MM.1S (cell line): Measurements from ENCODE around the gene EFHB.
"Not testable (repeated sequence)": the region's sequence is repeated elsewhere in the genome, so short reads cannot be mapped to it uniquely, and the experiment has no call there.

Experiments
- DNase-seq: peaks from one replicate; pipeline ENCODE4 v3.0.0-alpha.2; 2015
- H2AFZ ChIP-seq: fragments of 300-600 bp; sonication (generic); 2 replicates; pipeline ENCODE4 v1.6.0; 2016; ENCODE audit warnings: antibody characterized with exemption, low read length
- H3F3A ChIP-seq: fragments of 300-600 bp; sonication (generic); 2 replicates; pipeline ENCODE4 v1.6.1; 2016; ENCODE audit warnings: mild to moderate bottlenecking, antibody characterized with exemption, low read length, moderate library complexity, mixed read lengths; ENCODE audit not compliant: insufficient read depth
- H3K27ac ChIP-seq: fragments of 300-600 bp; sonication (generic); 2 replicates; pipeline ENCODE4 v1.5.1; 2016; ENCODE audit warnings: mild to moderate bottlenecking, low read length
- H3K27me3 ChIP-seq: fragments of 300-600 bp; sonication (generic); replicated peaks from 2 replicates; pipeline ENCODE4 v1.6.0; 2016; ENCODE audit warnings: low read length; ENCODE audit not compliant: insufficient read depth
- H3K36me3 ChIP-seq: fragments of 300-600 bp; sonication (generic); replicated peaks from 2 replicates; pipeline ENCODE4 v1.6.1; 2016; ENCODE audit warnings: mild to moderate bottlenecking, low read length, mixed read lengths; ENCODE audit not compliant: insufficient read depth
- H3K4me1 ChIP-seq: fragments of 300-600 bp; sonication (generic); 2 replicates; pipeline ENCODE4 v1.6.1; 2016; ENCODE audit warnings: low read length, mixed read lengths
- H3K4me2 ChIP-seq: fragments of 300-600 bp; sonication (generic); 2 replicates; pipeline ENCODE4 v1.6.0; 2016; ENCODE audit warnings: low read depth, low read length
- H3K4me3 ChIP-seq: fragments of 300-600 bp; sonication (generic); 2 replicates; pipeline ENCODE4 v1.5.1; 2016; ENCODE audit warnings: low read length, mixed read lengths
- H3K79me2 ChIP-seq: fragments of 300-600 bp; sonication (generic); 2 replicates; pipeline ENCODE4 v1.6.1; 2016; ENCODE audit warnings: mixed run types, low read length, mixed read lengths
- H3K9ac ChIP-seq: fragments of 300-600 bp; sonication (generic); 2 replicates; pipeline ENCODE4 v1.6.1; 2016; ENCODE audit warnings: low read length, mixed read lengths
- H3K9me2 ChIP-seq: fragments of 300-600 bp; sonication (generic); replicated peaks from 2 replicates; pipeline ENCODE4 v1.6.1; 2016; ENCODE audit warnings: mild to moderate bottlenecking, low read length, mixed read lengths; ENCODE audit not compliant: insufficient read depth
- H3K9me3 ChIP-seq: fragments of 300-600 bp; sonication (generic); replicated peaks from 2 replicates; pipeline ENCODE4 v1.6.1; 2016; ENCODE audit warnings: mild to moderate bottlenecking, low read length, mixed read lengths; ENCODE audit not compliant: insufficient read depth
- H4K20me1 ChIP-seq: fragments of 300-600 bp; sonication (generic); 2 replicates; pipeline ENCODE4 v1.6.1; 2016; ENCODE audit warnings: mild to moderate bottlenecking, low read length, moderate library complexity, mixed read lengths; ENCODE audit not compliant: insufficient read depth
- EZH2 ChIP-seq: fragments of 300-600 bp; sonication (generic); optimal IDR thresholded peaks from 2 replicates; pipeline ENCODE3; 2017; ENCODE audit warnings: low read depth, mild to moderate bottlenecking, antibody characterized with exemption, low read length, mixed read lengths
- EZH2phosphoT487 ChIP-seq: fragments of 300-600 bp; sonication (generic); IDR thresholded peaks from 2 replicates; pipeline ENCODE4 v1.6.1; 2018; ENCODE audit warnings: antibody characterized with exemption, low read length
- TF ChIP-seq, protein P1 (sequence below): fragments of 300-600 bp; sonication (generic); IDR thresholded peaks from 2 replicates; pipeline ENCODE4 v1.5.1; 2016; ENCODE audit warnings: antibody characterized with exemption, low read length, mixed read lengths

EFHB gene

DNA sequence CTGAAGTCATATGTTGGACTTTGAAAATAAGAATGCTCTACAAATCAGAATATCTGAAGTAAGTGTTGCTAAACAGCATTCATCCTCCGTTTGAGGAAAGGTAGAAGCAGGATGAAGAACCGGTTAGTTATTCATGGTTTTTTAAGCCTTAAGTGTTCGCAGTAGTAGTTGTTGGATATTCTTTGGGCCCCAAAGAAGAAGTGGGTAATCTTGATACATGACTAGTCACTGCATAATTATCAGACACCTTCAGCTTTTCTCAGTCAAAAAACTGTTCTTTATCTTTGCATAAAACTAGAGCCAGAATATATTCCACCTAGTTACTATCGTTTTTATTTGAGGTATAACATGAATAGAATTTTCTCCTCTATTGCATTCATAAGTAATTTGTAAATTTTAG lies 26.7 kb upstream of the EFHB start:
- H3K27me3 ChIP-seq, result no peaks in the 10 kb centered on the region
- H3K9ac ChIP-seq, result no peak overlapping the region
- H3F3A ChIP-seq, result no peaks in the 10 kb centered on the region
- H3K79me2 ChIP-seq, result peaks cover 96% of the 10 kb centered on the region
- H2AFZ ChIP-seq, result no peak overlapping the region
- H3K4me1 ChIP-seq, result no peaks in the 10 kb centered on the region
- 0 out of 2 replicates have a peak, but pooled peaks cover 3% of the 10 kb centered on the region for H4K20me1 ChIP-seq
- 0 out of 2 replicates have a peak, but pooled peaks cover 4% of the 10 kb centered on the region for H3K36me3 ChIP-seq
- no peak overlapping the region for H3K4me3 ChIP-seq
- no peak overlapping the region for H3K27ac ChIP-seq
- DNase-seq, result no peak
- H3K9me3 ChIP-seq, result no peaks in the 10 kb centered on the region
- H3K9me2 ChIP-seq, result no peaks in the 10 kb centered on the region
- H3K4me2 ChIP-seq, result no peak overlapping the region
- TF ChIP-seq, protein P1, sequence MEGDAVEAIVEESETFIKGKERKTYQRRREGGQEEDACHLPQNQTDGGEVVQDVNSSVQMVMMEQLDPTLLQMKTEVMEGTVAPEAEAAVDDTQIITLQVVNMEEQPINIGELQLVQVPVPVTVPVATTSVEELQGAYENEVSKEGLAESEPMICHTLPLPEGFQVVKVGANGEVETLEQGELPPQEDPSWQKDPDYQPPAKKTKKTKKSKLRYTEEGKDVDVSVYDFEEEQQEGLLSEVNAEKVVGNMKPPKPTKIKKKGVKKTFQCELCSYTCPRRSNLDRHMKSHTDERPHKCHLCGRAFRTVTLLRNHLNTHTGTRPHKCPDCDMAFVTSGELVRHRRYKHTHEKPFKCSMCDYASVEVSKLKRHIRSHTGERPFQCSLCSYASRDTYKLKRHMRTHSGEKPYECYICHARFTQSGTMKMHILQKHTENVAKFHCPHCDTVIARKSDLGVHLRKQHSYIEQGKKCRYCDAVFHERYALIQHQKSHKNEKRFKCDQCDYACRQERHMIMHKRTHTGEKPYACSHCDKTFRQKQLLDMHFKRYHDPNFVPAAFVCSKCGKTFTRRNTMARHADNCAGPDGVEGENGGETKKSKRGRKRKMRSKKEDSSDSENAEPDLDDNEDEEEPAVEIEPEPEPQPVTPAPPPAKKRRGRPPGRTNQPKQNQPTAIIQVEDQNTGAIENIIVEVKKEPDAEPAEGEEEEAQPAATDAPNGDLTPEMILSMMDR, result no peak
- TF ChIP-seq EZH2phosphoT487 (no peak), EZH2 (no peak)

DNA sequence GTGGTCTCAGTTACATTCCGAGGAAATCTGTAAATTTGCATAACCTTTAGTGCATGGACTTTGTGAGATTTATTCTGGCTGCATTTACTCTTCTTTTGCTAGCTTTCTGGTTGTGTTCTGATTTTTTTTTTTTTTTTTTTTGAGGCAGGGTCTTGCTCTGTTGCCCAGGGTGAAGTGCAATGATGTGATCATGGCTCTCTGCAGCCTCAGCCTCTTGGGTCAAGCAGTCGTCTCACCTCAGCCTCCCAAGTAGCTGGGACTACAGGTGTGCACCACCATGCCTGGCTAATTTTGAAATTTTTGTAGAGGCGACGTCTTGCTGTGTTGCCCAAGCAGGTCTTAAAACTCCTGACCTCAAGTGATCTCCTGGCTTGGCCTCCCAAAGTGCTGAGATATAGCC lies 25.5 kb upstream of the EFHB start:
- H3K27ac ChIP-seq, result no peak overlapping the region
- no peaks in the 10 kb centered on the region for H3F3A ChIP-seq
- 0 out of 2 replicates have a peak, but pooled peaks cover 8% of the 10 kb centered on the region for H3K36me3 ChIP-seq
- H3K9me3 ChIP-seq, result no peaks in the 10 kb centered on the region
- no peak for TF ChIP-seq EZH2
- TF ChIP-seq, protein P1, result no peak
- no peak for TF ChIP-seq EZH2phosphoT487
- H3K79me2 ChIP-seq, result peaks cover 96% of the 10 kb centered on the region
- no peaks in the 10 kb centered on the region for H3K4me1 ChIP-seq
- no peaks in the 10 kb centered on the region for H3K9me2 ChIP-seq
- DNase-seq, result no peak
- no peak overlapping the region for H3K4me2 ChIP-seq
- 0 out of 2 replicates have a peak, but pooled peaks cover 7% of the 10 kb centered on the region for H4K20me1 ChIP-seq
- no peaks in the 10 kb centered on the region for H3K27me3 ChIP-seq
- H2AFZ ChIP-seq, result no peak overlapping the region
- H3K9ac ChIP-seq, result no peak overlapping the region
- H3K4me3 ChIP-seq, result no peak overlapping the region

DNA sequence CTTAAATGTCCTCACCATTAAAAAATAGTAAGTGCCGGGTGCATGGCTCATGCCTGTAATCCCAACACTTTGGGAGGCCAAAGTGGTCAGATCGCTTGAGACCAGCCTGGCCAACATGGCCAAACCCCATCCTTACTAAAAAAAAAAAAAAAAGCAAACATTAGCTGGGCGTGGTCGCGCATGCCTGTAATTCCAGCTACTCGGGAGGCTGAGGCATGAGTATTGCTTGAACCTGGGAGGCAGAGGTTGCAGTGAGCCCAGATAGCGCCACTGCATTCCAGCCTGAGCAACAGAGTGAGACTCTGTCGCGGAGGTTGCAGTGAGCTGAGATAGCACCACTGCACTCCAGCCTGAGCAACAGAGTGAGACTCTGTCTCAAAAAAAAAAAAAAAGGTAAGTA lies 23.3 kb upstream of the EFHB start:
- H3K9me2 ChIP-seq, H3K27ac ChIP-seq, H3K27me3 ChIP-seq, H3K4me3 ChIP-seq, H3K9ac ChIP-seq, DNase-seq, H4K20me1 ChIP-seq, H3F3A ChIP-seq, H3K9me3 ChIP-seq, H3K4me2 ChIP-seq, H3K4me1 ChIP-seq, H2AFZ ChIP-seq: not testable (repeated sequence)
- peaks cover 96% of the 10 kb centered on the region for H3K79me2 ChIP-seq
- peaks cover 11% of the 10 kb centered on the region; the same call in 1 of the 2 replicates for H3K36me3 ChIP-seq

DNA sequence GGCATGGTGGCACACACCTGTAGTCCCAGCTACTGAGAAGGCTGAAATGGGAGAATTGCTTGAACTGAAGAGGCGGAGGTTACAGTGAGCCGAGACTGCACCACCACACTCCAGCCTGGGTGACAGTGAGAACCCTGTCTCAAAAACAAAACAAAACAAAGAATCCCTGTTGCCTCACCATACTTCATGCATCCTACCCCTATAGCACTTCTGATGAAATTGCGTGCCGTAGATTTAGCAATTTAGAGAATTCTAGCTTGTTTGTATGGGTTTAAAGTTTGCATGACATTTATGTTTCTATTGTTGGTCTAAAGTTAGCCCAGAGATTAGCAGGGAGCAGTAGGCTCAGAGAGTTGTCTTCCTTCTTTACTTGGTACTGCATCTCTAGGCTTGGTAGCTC lies 20.7 kb upstream of the EFHB start:
- Histone ChIP-seq H3F3A (no peaks in the 10 kb centered on the region), H3K4me1 (no peaks in the 10 kb centered on the region), H4K20me1 (peaks cover 11% of the 10 kb centered on the region; the same call in 1 of the 2 replicates), H3K9me3 (no peaks in the 10 kb centered on the region), H3K36me3 (peaks cover 7% of the 10 kb centered on the region; the same call in 1 of the 2 replicates), H3K4me3 (no peak overlapping the region), H3K27ac (no peak overlapping the region), H2AFZ (no peak overlapping the region), H3K4me2 (no peak overlapping the region), H3K79me2 (peaks cover 96% of the 10 kb centered on the region), H3K9me2 (no peaks in the 10 kb centered on the region), H3K27me3 (no peaks in the 10 kb centered on the region), H3K9ac (no peak overlapping the region)
- DNase-seq, result no peak
- no peak for TF ChIP-seq EZH2phosphoT487
